ENCODE data around the gene LMF1.

DNA sequence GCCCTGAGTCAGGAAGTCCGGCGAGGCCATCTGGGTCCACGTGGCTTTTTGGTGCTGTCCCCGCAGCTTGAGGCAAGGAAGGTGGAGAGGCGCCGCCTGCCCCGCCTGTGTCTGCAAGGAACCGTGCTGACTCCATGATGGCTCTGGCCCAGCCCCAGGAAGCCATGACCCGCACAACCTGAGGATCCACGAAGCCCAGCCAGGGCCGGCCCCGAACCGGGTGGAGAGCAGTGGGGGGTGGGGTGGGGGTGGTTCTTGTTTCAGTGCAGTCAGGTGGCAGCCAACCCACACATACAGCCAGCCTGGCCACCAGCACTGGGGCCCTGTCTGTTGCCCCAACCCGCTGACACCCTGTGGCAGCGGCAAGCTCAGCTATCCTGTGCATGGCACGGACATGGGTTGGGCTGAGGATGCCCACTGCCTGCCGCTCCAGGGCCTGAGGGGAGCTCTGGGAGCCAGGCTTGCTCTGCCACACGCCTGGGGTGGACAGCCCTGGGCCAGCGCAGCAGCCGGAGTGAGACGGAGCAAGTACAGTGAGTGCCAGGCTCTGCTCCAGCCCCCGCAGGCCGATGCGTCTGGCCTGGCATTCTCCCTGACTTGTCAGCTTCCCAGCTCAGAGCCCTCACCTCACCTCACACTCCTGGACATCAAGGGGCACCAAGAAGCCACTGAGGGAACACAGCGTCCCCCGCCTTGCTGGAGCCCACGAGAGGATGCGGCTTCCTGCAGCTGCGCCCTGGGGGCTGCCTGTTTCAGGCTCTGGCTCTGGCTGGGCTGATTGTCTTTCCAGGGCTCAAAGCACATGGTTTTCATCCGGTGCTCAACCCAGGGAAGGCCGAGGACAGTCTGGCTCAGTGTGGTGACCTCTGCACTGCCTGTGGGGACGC, 68.8 kb downstream of the LMF1 start:
- TF ChIP-seq, protein P1, sequence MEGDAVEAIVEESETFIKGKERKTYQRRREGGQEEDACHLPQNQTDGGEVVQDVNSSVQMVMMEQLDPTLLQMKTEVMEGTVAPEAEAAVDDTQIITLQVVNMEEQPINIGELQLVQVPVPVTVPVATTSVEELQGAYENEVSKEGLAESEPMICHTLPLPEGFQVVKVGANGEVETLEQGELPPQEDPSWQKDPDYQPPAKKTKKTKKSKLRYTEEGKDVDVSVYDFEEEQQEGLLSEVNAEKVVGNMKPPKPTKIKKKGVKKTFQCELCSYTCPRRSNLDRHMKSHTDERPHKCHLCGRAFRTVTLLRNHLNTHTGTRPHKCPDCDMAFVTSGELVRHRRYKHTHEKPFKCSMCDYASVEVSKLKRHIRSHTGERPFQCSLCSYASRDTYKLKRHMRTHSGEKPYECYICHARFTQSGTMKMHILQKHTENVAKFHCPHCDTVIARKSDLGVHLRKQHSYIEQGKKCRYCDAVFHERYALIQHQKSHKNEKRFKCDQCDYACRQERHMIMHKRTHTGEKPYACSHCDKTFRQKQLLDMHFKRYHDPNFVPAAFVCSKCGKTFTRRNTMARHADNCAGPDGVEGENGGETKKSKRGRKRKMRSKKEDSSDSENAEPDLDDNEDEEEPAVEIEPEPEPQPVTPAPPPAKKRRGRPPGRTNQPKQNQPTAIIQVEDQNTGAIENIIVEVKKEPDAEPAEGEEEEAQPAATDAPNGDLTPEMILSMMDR (IDR thresholded peaks at IDR 0.05), result no peak
- no peak for TF ChIP-seq POLR2AphosphoS5 (IDR thresholded peaks at IDR 0.05; ENCODE audit: insufficient read depth in 1 of 2, low read depth in 1 of 2)

All from vagina (tissue), 2 donors.